ENCODE data around the gene NHS. TPM values are rescaled to one million over a fixed set of nuclear protein-coding genes. Genes with fewer than 3 reads are reported as not detected.
A peak's percentile ranks its signal among the peaks of the same experiment; 100 is the strongest.

NHS gene
- polyA plus RNA-seq, 2 of the 4 experiments (the other 2 are of a cell fraction) = 3.6 to 5.0 TPM

GRCh38 chrX:17747692-17748091, 372.7 kb downstream of the NHS start:
- Histone ChIP-seq H3K9me3 (no peaks in the 10 kb centered on the region), H3K4me1 (peaks cover 13% of the 10 kb centered on the region; the same call in 2 of the 3 replicates), H3K27ac (no peak overlapping the region), H3K4me3 (no peak overlapping the region), H3K4me2 (no peak overlapping the region)
- 85% methylated on average over 5 of the region's 5 CpGs for WGBS (ENCODE audit: missing lambda C conversion rate)
- FAIRE-seq = no peak
- CTCF ChIA-PET = no interaction called here
- DNase-seq (ENCODE audit: low read depth in 1 of 2, low spot score in 1 of 2) = no peak
- ATAC-seq = no peak
- no peak for TF ChIP-seq ESRRA (IDR thresholded peaks at IDR 0.05; ENCODE audit: borderline replicate concordance, low read length)
- TF ChIP-seq HMGXB4 (CRISPR knock-in tag; IDR thresholded peaks at IDR 0.05; ENCODE audit: borderline replicate concordance) = no peak
- no peak for TF ChIP-seq ZFP36 (IDR thresholded peaks at IDR 0.05; ENCODE audit: borderline replicate concordance, partially characterized antibody)
- no peak for TF ChIP-seq USF2 (IDR thresholded peaks at IDR 0.05)
- no peak for TF ChIP-seq MAFK (IDR thresholded peaks at IDR 0.05; ENCODE audit: partially characterized antibody)
- no peak for TF ChIP-seq MAX (IDR thresholded peaks at IDR 0.05)
- no peak for TF ChIP-seq CHD4 (IDR thresholded peaks at IDR 0.05; ENCODE audit: borderline replicate concordance)
- no peak for TF ChIP-seq POLR2A (IDR thresholded peaks at IDR 0.05; ENCODE audit: low read length)
- no peak for TF ChIP-seq REST (IDR thresholded peaks at IDR 0.05)
- TF ChIP-seq MAZ (IDR thresholded peaks at IDR 0.05; ENCODE audit: borderline replicate concordance, low read depth, low read length) = no peak
- TF ChIP-seq ZC3H11A (IDR thresholded peaks at IDR 0.05) = no peak
- POLR2A ChIA-PET = no interaction called here

GRCh38 chrX:17748684-17749083, 373.7 kb downstream of the NHS start:
- ATAC-seq (no peak), FAIRE-seq (peak; percentile 97), DNase-seq (ENCODE audit: low read depth in 1 of 2, low spot score in 1 of 2) (no peak)
- Histone ChIP-seq H3K27ac (no peak overlapping the region), H3K9me3 (no peaks in the 10 kb centered on the region), H3K4me3 (no peak overlapping the region), H3K4me2 (no peak overlapping the region), H3K4me1 (peaks cover 13% of the 10 kb centered on the region; the same call in 2 of the 3 replicates)
- ChIA-PET CTCF (no interaction called here), POLR2A (no interaction called here)
- WGBS (ENCODE audit: missing lambda C conversion rate) = 88% methylated on average over 5 of the region's 5 CpGs
- no peak for TF ChIP-seq NPAS2 (CRISPR knock-in tag; IDR thresholded peaks at IDR 0.05; ENCODE audit: borderline replicate concordance)
- TF ChIP-seq MAFK (IDR thresholded peaks at IDR 0.05; ENCODE audit: partially characterized antibody) = peak; percentile 60

- FAIRE-seq = no peak
- Histone ChIP-seq H3K9me3 (no peaks in the 10 kb centered on the region), H3K27ac (no peak overlapping the region), H3K4me2 (no peak overlapping the region), H3K4me3 (no peak overlapping the region), H3K4me1 (peaks cover 4% of the 10 kb centered on the region; the same call in 1 of the 3 replicates)
- WGBS (ENCODE audit: missing lambda C conversion rate) = 70% methylated on average over 3 of the region's 3 CpGs
- DNase-seq (ENCODE audit: low read depth in 1 of 2, low spot score in 1 of 2) = no peak
- CTCF ChIA-PET = interaction anchor here (0.5 kb wide), 2 partner anchors 457 to 627 kb away, joined by 3 to 5 read pairs; no protein-coding TSS in a partner anchor
- no peak for ATAC-seq
- POLR2A ChIA-PET = interaction anchor here (0.6 kb wide), 1 partner anchor 979 kb away, joined by 3 read pairs; no protein-coding TSS in a partner anchor
- TF ChIP-seq JUNB (IDR thresholded peaks at IDR 0.05) (no peak), ESRRA (IDR thresholded peaks at IDR 0.05; ENCODE audit: borderline replicate concordance, low read length) (no peak), FOSB (CRISPR knock-in tag; IDR thresholded peaks at IDR 0.05) (no peak), FOSL2 (IDR thresholded peaks at IDR 0.05) (no peak), FOSL2 (CRISPR knock-in tag; IDR thresholded peaks at IDR 0.05) (no peak), NFE2L2 (conservative IDR thresholded peaks at IDR 0.05; ENCODE audit: low read length) (no peak), POLR2A (IDR thresholded peaks at IDR 0.05; ENCODE audit: low read length) (no peak), ZSCAN20 (CRISPR knock-in tag; IDR thresholded peaks at IDR 0.05) (no peak), CBX8 (IDR thresholded peaks at IDR 0.05) (no peak), ZFP36 (IDR thresholded peaks at IDR 0.05; ENCODE audit: borderline replicate concordance, partially characterized antibody) (no peak), CBX2 (IDR thresholded peaks at IDR 0.05; ENCODE audit: borderline replicate concordance, low read depth) (no peak), TP53 (CRISPR knock-in tag; IDR thresholded peaks at IDR 0.05) (no peak), KDM1A (IDR thresholded peaks at IDR 0.05; ENCODE audit: low read depth) (no peak), CTCF (IDR thresholded peaks at IDR 0.05) (no peak), FOXS1 (CRISPR knock-in tag; IDR thresholded peaks at IDR 0.05) (no peak), GATA3 (IDR thresholded peaks at IDR 0.05; ENCODE audit: borderline replicate concordance) (no peak), ELK1 (IDR thresholded peaks at IDR 0.05; ENCODE audit: low read depth, low read length) (no peak)
These were observed 375.4 kb downstream of the NHS start for GRCh38 chrX:17750436-17750835.

Measured in A549 (cell line).